OCI-LY3 (cell line): ENCODE results near the gene RAB34.

Experiments
- EZH2phosphoT487 ChIP-seq: fragments of 200-600 bp; shearing (Covaris generic); IDR thresholded peaks from 2 replicates; pipeline ENCODE4 v1.6.1; 2018; ENCODE audit warnings: antibody characterized with exemption, mixed run types, low read depth
- TF ChIP-seq, protein P1 (sequence below): fragments of 200-600, 300-600 bp; sonication (generic); IDR thresholded peaks from 2 replicates; pipeline ENCODE4 v1.5.1; 2014; ENCODE audit warnings: antibody characterized with exemption, low read length, low read depth

DNA sequence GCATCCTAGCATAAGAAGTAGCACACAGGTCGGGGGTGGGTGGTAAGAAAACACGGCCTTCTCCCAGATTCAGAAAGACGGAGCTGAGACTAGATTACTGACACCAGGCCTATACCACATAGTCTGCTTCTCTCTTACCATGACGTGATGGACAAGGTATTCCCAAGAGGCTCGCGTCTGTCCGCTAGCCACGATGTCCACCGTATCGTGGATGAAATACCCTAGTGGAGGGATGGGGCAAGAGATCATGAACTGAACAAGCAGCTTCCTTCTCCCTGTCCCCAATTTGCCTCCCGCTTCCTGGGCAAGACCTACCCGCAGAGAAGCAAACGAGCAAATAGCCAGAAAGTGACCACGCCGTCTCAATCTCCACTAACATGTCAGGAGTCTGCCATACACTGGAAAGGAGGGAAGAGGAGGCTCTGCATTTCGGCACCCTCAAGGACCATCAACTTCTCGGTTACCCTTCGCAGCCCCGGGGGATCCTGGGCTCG is 7.5 kb upstream of the RAB34 start:
- TF ChIP-seq, protein P1, sequence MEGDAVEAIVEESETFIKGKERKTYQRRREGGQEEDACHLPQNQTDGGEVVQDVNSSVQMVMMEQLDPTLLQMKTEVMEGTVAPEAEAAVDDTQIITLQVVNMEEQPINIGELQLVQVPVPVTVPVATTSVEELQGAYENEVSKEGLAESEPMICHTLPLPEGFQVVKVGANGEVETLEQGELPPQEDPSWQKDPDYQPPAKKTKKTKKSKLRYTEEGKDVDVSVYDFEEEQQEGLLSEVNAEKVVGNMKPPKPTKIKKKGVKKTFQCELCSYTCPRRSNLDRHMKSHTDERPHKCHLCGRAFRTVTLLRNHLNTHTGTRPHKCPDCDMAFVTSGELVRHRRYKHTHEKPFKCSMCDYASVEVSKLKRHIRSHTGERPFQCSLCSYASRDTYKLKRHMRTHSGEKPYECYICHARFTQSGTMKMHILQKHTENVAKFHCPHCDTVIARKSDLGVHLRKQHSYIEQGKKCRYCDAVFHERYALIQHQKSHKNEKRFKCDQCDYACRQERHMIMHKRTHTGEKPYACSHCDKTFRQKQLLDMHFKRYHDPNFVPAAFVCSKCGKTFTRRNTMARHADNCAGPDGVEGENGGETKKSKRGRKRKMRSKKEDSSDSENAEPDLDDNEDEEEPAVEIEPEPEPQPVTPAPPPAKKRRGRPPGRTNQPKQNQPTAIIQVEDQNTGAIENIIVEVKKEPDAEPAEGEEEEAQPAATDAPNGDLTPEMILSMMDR, result no peak
- no peak for TF ChIP-seq EZH2phosphoT487
